ENCODE results near the gene SERP2. TPM values are rescaled to one million over a fixed set of nuclear protein-coding genes. Genes with fewer than 3 reads are reported as not detected.
A peak's percentile ranks its signal among the peaks of the same experiment; 100 is the strongest.

Gene SERP2
- total RNA-seq, 1 donor, result 9.5 TPM

- peak overlapping the region; percentile 84 for H3K4me3 ChIP-seq (ENCODE audit: low read depth, low read length)
- peak; percentile 71 for DNase-seq (ENCODE audit: low read depth)
- TF ChIP-seq CTCF (IDR thresholded peaks at IDR 0.05; ENCODE audit: insufficient read depth, low read length), result peak; percentile 36
Observed at GRCh38 chr13:44437356-44438233, 64.0 kb downstream of the SERP2 start.

GRCh38 chr13:44438234-44438579 lies 64.6 kb downstream of the SERP2 start:
- TF ChIP-seq CTCF (IDR thresholded peaks at IDR 0.05; ENCODE audit: insufficient read depth, low read length), result no peak
- H3K4me3 ChIP-seq (ENCODE audit: low read depth, low read length), result no peak overlapping the region

GRCh38 chr13:44439452-44440024 lies 65.9 kb downstream of the SERP2 start:
- DNase-seq (ENCODE audit: low read depth), result no peak
- TF ChIP-seq CTCF (IDR thresholded peaks at IDR 0.05; ENCODE audit: insufficient read depth, low read length), result no peak
- no peak overlapping the region for H3K4me3 ChIP-seq (ENCODE audit: low read depth, low read length)

More at GRCh38 chr13:44438234-44438579, 64.6 kb downstream of the SERP2 start:
- DNase-seq (ENCODE audit: low read depth), result no peak

GRCh38 chr13:44440046-44440608 lies 66.5 kb downstream of the SERP2 start:
- no peak overlapping the region for H3K4me3 ChIP-seq (ENCODE audit: low read depth, low read length)
- DNase-seq (ENCODE audit: low read depth), result no peak
- no peak for TF ChIP-seq CTCF (IDR thresholded peaks at IDR 0.05; ENCODE audit: insufficient read depth, low read length)

Other genes with a start within 250 kb of the SERP2 start
- 48.6 and 94.5 TPM in 2 replicates for gene TSC22D1, start 202.5 kb downstream of the SERP2 start, total RNA-seq (ENCODE audit: low replicate concordance)

All from fibroblast of the aortic adventitia (primary cell).